ENCODE measurements around the gene SORCS2.

SORCS2 gene

GRCh38 chr4:7717161-7717560, 524.8 kb downstream of the SORCS2 start:
- TF ChIP-seq, protein P1, sequence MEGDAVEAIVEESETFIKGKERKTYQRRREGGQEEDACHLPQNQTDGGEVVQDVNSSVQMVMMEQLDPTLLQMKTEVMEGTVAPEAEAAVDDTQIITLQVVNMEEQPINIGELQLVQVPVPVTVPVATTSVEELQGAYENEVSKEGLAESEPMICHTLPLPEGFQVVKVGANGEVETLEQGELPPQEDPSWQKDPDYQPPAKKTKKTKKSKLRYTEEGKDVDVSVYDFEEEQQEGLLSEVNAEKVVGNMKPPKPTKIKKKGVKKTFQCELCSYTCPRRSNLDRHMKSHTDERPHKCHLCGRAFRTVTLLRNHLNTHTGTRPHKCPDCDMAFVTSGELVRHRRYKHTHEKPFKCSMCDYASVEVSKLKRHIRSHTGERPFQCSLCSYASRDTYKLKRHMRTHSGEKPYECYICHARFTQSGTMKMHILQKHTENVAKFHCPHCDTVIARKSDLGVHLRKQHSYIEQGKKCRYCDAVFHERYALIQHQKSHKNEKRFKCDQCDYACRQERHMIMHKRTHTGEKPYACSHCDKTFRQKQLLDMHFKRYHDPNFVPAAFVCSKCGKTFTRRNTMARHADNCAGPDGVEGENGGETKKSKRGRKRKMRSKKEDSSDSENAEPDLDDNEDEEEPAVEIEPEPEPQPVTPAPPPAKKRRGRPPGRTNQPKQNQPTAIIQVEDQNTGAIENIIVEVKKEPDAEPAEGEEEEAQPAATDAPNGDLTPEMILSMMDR (IDR thresholded peaks at IDR 0.05; ENCODE audit: control insufficient read depth, insufficient read depth, low read depth, low read length, missing control alignments) = no peak
- no peak overlapping the region for H3K4me3 ChIP-seq (ENCODE audit: control insufficient read depth, low read depth, low read length)
- DNase-seq (ENCODE audit: low read depth) = no peak

DNA sequence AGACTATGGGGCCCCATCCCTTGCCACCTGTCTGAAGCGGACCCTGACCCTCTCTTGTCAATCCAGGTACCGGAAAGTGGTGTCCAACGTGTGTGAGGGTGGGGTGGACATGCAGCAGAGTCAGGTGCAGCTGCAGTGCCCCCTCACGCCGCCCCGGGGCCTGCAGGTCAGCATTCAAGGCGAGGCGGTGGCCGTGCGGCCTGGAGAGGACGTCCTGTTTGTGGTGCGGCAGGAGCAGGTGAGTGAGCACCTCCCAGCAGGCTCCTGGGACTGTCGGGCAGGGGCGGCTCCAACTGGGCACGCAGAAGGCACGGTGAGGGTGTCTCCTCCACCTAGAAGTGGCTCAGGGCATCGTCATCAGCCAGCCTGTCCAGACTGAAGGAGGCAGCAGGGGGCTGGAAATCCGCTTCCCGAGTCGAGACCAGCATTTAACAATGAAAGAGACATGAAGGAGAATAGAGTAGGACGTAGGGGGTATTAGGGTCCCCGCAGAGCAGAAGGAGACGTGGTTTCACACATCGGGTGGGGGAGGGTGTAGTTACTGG, 525.7 kb downstream of the SORCS2 start:
- TF ChIP-seq, protein P1 (IDR thresholded peaks at IDR 0.05; ENCODE audit: control insufficient read depth, insufficient read depth, low read depth, low read length, missing control alignments) = no peak
- H3K4me3 ChIP-seq (ENCODE audit: control insufficient read depth, low read depth, low read length) = no peak overlapping the region
- no peak for DNase-seq (ENCODE audit: low read depth)

DNA sequence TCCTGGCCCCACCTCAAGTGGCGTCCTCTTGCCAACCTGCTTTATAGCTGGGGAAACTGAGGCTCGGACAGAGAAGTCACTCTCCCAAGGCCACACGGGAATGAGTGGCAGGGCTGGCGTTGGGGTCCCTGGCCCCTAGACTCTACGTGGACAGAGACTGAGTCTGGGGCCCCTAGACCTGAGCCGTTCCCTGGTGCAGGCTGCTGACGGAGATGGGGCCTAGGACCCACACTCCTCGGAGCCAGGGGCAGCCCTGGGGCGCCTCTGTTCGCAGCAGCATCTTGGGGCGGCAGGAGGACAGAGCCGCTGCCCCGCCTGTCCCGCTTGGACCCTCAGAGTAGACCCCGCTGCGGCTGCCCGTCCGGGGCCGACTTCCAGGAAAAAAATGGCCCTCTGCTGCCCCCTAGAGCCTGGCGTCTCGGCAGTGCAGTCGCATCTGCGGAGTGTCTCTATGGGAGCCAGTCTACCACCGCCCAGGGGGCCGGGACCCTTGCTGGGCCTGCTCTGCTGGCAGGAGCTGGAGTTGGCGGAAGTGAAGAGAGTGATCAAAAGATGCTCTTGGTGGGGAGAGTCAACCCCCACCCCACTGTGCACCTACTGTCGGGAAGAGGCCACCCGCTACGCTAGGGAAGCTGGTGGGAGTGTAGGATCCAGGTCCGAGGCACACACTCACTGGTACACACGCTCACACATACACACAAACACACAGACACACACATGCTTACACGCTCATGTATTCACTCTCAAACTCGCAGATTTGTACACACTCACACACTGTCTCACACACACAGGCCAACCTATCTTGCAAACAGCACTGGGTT, 527.2 kb downstream of the SORCS2 start:
- no peak for DNase-seq (ENCODE audit: low read depth)
- no peak overlapping the region for H3K4me3 ChIP-seq (ENCODE audit: control insufficient read depth, low read depth, low read length)
- TF ChIP-seq, protein P1 (IDR thresholded peaks at IDR 0.05; ENCODE audit: control insufficient read depth, insufficient read depth, low read depth, low read length, missing control alignments) = peak; percentile 87

DNA sequence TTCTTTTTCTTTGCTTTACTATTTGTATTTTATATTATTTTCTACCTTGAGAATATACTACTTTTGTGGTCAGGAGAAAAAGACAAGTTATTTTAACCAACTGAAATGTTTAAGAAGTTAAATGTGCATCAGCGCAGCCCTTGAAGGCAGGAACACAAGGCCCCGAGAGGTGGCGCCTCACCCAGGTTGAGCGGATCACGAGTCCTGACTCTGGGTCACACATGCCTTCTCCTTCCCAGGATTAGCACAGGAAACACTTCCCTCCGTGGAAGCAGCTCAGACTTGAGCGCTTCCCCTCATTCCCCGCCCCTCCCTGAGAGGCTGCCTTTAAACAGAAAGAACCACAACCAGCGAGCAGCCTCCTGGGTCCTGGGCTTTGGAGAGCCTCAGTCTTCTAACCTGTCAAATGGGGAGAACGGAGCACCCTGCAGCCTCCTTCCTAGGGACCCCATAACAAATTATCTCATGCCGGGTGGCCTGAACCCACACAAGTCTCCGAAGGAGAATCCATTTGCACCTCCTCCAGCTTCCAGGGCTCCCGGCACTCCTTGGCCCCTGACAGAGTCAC, 529.7 kb downstream of the SORCS2 start:
- no peak overlapping the region for H3K4me3 ChIP-seq (ENCODE audit: control insufficient read depth, low read depth, low read length)
- TF ChIP-seq, protein P1 (IDR thresholded peaks at IDR 0.05; ENCODE audit: control insufficient read depth, insufficient read depth, low read depth, low read length, missing control alignments) = no peak
- no peak for DNase-seq (ENCODE audit: low read depth)

DNA sequence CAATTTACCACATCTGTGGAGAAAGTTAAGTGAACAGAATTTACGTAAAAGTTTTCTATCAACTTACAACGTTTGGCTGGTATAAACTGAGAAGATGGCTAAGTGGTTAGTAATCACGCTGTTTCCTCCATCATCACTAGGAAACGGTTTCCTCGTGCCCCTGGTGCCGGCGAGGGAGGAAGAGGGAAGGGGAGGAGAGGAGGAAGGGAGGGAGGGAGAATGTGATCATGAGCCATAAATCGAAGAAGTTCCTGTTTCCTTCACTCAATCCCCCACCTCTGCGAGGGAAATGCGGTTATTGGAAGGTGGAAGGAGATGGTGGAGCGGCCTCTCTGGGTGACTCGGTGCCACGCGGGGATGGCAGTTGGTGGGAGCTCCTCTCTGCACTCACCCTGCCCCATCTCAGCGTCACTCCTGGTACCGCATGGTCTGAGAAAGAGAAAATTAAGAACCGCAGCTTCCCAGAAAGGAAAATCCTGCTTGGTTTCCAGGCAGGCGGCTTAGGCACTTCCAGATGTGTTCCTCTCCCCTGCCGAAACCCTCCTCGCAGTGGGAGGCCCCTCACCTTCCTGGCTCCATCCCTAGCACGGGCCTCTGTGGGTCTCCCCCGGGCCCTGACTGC, 530.5 kb downstream of the SORCS2 start:
- no peak overlapping the region for H3K4me3 ChIP-seq (ENCODE audit: control insufficient read depth, low read depth, low read length)
- DNase-seq (ENCODE audit: low read depth) = no peak
- TF ChIP-seq, protein P1 (IDR thresholded peaks at IDR 0.05; ENCODE audit: control insufficient read depth, insufficient read depth, low read depth, low read length, missing control alignments) = no peak

- TF ChIP-seq, protein P1 (IDR thresholded peaks at IDR 0.05; ENCODE audit: control insufficient read depth, insufficient read depth, low read depth, low read length, missing control alignments) = no peak
- DNase-seq (ENCODE audit: low read depth) = no peak
- H3K4me3 ChIP-seq (ENCODE audit: control insufficient read depth, low read depth, low read length) = no peak overlapping the region
Observed at GRCh38 chr4:7723625-7724024, 531.3 kb downstream of the SORCS2 start.
